Hippocampal formation (tissue), 2 donors: ENCODE results near the gene SSB.
A peak's percentile ranks its signal among the peaks of the same experiment; 100 is the strongest.
"Not testable (repeated sequence)": the region's sequence is repeated elsewhere in the genome, so short reads cannot be mapped to it uniquely, and the experiment has no call there.

Source experiments
- DNase-seq, 2 donors: peaks; one replicate each; lab custom pipeline; 2025; lab: John Stamatoyannopoulos, UW

The SSB gene

DNA sequence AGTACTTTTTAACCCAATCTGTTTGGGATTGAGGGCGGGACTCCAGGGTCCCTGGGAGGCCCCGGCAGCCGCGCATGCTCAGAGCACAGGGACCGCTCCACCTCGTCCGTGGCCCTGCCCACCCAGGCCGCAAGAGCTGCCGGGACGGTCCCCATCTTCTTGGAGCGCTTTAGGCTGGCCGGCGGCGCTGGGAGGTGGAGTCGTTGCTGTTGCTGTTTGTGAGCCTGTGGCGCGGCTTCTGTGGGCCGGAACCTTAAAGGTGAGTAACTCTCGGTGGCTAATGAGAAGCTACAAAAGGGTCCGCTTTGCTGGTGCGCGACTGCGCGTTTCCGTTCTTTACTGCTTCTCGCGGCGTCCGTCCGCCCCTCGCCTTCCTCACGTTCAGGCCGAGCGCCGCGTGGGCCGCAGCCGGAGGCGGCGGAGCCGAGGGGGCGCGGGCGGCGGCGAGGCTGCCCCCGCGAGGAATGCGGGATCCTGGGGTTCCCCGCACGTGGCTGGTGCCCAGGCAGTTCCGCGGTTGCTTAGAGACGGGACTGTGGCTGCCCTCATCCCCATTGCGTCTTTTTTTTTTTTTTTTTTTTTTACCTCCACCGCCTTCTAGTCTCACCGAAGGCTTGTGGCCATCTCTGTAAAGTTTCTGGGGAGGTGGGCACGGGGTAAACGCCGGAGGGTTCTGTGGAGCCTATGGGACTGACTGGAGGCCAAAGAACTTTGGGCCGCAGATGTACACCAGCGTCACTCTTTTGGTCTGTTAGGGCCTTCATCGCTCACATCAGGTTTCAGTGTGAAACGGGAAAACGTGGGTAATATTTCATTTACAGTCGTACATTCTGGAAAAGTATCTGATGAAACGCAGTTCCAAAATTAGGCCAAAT, at the start of gene SSB:
Gene SSB (plus strand): TSS at position 154 of the 875 bp plus-strand sequence. CDS start 2,090 bp downstream, outside the sequence.
- peak; percentile 86 for DNase-seq

- DNase-seq: no peak
Measured at GRCh38 chr2:169752752-169753151, 45.9 kb upstream of the SSB start.

DNA sequence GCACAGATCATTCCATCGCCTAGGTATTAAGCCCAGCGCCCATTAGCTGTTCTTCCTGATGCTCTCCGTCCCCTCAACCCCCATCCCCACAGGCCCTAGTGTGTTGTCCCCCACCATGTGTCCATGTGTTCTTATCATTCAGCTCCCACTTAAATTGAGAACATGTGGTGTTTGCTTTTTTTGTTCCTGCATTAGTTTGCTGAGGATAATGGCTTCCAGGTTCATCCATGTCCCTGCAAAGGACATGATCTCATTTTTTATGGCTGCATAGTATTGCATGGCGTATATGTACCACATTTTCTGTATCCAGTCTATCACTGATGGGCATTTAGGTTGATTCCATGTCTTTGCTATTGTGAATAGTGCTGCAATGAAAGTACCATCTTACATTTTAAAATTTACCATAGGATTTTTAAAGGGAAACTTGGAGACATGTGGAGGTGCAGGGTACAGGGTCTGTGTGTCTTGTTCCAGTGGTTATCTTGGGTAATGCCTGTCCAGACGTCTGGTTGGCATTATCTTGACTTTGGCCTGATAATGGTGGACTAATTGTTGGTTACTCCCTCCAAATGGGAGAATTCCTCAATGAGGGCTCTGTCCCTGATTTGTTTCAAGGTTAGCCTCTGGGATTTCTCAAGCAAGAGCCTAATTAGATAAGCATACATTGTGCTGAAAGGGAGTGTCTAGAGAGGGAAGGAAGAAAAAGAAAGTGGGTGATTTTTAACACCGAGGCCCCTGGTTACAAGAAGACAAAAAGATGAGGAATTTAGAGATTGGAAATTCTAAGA, 43.4 kb upstream of the SSB start:
- DNase-seq: no peak

- no peak for DNase-seq
Measured at GRCh38 chr2:169756342-169756741, 42.3 kb upstream of the SSB start.

- no peak for DNase-seq
Measured at GRCh38 chr2:169757356-169757755, 41.3 kb upstream of the SSB start.

DNA sequence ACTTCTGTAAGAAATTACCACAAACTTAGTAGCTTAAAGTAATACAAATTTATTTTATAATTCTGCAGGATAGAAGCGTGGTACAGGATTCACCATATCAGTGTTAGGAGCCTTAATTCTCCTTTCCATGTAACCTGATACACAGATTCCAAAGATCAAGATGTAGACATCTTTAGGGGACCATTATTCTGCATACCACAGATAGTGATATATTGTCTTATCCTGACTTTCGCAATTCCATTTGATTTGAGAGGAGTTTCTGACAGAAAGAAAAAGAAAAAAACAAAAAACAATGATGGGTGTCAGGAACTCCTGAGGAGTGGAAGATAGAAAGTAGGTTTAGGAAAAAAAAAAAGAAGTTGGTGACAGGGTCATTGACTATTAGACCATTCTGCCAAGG, 40.9 kb upstream of the SSB start:
- DNase-seq: no peak

DNA sequence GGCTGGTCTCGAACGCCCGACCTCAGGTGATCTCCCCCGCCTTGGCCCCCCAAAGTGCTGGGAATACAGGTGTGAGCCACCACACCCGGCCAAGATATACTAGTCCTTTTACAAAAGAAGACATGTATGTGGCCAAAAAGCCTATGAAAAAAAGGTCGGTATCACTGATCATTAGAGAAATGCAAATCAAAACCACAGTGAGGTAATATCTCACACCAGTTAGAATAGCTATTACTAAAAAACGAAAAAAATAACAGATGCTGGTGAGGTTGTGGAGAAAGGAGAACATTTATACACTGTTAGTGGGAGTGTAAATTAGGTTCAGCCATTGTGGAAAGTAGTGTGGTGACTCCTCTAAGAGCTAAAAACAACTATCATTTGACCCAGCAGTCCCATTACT, 38.7 kb upstream of the SSB start:
- DNase-seq: no peak

DNA sequence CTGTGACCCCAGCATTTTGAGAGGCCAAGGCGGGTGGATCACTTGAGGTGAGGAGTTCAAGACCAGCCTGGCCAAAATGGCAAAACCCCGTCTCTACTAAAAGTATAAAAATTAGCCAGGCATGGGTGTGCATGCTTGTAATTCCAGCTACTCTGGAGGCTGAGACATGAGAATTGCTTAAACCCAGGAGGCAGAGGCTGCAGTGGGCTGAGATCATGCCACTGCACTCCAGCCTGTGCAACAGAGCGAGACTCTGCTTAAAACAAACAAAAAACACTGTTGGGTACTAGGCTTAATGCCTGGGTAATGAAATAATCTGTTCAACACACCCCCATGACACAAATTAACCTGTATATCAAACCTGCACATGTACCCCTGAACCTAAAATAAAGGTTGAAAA, 37.9 kb upstream of the SSB start:
- DNase-seq: not testable (repeated sequence)

DNA sequence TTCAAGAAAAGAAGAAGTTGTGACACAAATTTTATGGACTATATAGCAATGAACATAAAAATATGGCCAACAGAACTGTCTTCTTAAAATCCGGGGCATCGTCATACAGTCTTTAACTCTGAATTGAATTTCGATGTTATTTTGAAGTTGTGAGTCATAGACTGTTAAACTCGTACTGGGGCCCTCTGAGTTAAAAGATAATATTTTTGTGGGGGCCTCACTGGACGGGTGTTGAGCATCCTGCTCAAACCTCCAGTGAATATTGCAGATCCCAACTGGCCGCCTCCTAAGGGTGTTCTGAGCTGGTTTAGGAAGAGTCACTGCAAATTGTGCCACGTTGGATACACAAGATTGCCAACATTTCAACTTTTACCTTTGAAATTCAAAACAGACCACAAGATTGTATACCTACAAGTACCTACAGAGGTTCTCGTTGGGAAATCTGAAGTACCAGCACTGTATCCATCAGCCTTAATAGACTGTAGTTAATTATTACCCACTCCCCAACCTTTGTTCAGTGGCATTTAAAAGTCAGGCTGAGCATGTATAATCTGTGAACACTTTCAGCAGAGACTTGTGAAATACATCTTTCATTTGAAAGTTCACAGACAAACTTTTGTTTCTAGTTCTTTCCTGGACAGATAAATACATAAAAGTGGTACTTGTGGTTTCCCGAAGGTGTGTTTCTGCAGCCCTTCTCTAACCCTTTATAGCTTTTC, 37.3 kb upstream of the SSB start:
- no peak for DNase-seq

- no peak for DNase-seq
Measured at GRCh38 chr2:169761970-169762292, 36.7 kb upstream of the SSB start.

DNA sequence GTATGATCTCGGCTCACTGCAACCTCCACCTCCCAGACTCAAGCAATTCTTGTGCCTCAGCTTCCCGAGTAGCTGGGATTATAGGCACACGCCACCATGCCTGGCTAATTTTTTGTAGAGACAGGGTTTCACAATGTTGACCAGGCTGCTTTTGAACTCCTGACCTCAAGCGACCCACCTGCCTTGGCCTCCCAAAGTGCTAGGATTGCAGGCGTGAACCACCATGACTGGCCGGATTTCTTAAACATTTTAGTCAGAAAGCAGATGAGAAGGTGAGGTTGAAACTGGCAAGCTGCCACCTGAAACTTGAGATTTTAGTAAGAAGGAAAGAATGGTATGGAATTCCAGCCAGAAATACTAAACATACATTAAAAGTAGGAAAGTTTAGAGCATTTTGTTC, 33.1 kb upstream of the SSB start:
- no peak for DNase-seq

DNA sequence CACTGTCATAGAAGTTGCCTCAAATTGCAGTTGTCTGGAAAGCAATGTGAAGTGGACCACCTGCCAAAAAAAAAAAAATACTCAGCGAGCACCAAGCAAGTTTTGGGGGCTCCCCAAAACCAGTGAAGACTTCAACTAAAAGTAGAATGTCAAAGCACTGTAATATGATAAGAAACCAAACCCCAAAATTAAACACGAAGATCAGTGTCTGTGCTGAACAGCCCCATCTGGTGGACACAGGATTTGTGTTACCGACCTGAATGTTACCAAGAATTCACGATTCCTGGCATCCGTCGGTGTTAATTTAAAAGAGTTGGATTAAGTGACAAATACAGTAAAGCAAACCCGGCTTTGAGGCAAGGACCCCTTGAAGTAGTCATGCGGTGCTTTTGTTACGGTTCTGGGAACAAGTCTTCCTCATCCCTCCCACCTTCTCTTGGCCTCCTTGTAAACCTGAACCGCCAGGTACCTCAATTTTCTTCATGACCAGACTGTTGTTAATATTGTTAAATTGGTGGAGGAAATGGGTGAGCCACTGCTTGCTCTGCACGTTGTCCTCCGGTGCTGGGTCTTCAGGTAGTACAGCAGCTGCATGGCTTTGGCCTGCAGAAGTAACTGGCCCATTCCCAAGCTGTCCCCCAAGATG, 31.3 kb upstream of the SSB start:
- DNase-seq: peak; percentile 37 to 40

DNA sequence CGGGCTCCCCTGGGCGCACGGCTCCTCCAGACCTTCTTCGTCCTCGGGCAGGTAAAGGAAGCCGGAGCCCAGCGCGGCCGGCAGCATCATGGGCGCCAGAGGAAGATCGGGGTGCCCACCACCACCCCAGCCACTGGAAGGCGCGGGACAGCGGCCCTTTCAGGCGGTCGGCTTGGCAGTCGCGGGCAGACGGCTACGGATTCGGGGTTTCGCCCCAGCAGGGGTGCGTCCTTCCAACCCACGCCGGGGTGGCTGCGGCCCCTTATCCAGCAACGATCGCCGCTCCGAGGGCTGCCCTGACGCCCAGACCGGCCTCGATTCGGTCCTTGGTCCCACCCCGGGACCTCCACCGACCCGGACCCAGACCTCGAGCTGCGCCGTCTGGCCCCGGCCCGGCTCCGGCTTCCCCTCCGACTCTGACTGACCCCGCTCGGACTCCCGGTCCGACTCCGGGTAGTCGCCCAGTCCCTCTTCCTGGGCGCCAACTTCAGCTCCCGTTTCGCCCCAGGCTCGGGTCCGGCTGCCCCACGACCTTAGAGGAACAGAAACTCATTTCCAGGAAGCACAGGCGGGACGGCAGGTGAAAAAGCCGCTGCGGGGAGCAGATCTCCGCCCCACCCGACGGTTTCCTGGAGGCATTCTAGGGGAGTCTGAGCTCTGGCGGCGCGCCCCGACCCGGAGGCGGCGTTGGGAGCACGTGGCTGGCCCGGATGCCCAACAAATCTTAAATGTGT, 30.2 kb upstream of the SSB start:
- DNase-seq: no peak

- no peak for DNase-seq
Measured at GRCh38 chr2:169771021-169771420, 27.6 kb upstream of the SSB start.

GRCh38 chr2:169771612-169772011, 27.1 kb upstream of the SSB start:
- DNase-seq: no peak

DNA sequence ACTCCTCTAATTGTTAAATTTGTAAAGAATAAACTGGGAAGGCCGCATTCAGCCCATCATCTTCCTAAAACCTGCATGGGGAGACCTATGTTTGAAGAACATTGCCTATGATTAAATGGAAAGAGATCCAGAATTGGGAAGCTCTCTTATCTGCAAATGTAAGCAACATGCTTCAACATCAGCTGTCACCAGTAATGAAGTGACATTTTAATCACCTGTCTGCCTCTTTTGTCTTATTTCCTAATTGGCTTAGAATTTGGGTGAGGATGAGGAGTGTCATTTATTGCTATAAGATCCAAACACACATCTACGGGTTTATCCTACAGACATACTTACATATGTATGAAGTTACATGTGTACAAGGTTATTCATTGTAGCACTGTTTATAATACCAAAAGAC, 26.0 kb upstream of the SSB start:
- no peak for DNase-seq

GRCh38 chr2:169775354-169775753, 23.3 kb upstream of the SSB start:
- no peak for DNase-seq

GRCh38 chr2:169775765-169776164, 22.9 kb upstream of the SSB start:
- no peak for DNase-seq

DNA sequence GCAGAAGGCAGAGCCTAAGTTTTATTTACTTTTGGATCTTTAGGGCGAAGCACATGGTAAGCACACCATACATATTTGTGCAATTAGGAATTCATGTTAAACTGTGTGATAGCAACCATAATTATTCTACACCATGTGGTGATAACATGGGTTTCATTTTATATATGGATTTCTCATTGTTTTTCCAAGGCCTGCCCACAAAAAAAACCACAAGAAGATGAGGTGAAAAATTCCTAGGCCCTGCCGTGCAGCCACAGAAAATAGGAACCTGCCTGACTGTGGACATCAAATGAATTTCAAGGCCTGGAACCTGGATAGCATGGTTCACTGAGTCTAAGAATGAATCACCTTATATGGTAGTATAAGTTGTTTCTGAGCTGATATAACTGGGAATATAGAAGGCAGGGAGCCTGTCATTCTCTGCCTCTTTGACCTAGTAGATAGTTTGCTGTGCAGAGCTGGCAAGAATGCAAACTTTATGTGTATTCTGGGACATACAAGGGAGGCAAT, 22.4 kb upstream of the SSB start:
- DNase-seq: no peak

DNA sequence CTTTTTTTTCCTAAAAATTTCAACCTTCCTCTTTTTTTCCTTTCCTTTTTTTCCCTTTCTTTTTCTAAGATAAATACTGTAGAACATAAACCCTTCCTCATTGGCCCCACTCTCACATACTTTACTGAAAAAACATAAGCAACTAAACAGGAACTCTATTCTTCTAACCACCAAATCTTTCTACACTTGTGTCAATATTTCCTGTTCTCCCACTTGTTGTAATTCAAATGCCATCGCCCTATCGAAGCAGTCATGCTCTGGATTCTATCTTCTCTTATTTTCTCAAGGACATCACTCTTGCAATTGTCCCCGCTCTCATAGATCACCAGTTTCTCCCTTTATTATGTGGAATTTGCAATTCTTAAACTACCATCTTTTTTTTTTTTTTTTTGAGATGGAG, 20.2 kb upstream of the SSB start:
- no peak for DNase-seq
